ENCODE results near the gene CENPB.
A peak's percentile ranks its signal among the peaks of the same experiment; 100 is the strongest.
"Not testable (repeated sequence)": the region's sequence is repeated elsewhere in the genome, so short reads cannot be mapped to it uniquely, and the experiment has no call there.

Gene CENPB

DNA sequence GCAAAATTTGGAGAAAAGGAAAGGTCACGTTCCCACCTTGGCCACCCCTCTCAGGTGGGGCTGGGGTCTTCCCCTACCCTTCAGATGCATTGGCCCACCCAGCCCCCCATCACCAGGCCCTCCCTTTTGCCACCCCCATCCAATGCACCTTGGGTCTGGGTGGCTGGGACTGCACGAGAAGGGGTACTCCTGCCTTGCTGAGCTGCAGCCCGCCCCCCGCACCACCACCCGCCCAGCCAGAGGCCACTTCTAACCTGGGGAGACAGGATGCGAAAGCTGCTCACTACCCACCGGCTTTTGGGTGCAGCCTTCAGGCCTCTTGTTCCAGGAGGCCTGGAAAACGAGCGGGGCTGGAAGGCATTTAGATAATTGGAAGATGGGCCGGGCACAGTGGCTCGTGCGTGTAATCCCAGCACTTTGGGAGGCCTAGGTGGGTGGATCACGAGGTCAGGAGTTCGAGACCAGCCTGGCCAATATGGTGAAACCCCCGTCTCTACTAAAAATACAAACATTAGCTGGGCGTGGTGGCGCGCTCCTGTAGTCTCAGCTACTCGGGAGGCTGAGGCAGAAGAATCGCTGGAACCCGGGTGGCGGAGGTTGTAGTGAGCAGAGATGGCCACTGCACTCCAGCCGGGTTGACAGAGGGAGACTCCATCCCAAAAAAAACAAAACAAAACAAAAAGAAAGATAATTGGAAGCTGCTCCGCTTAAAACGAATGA, 8.3 kb upstream of the CENPB start:
- peak overlapping the region; percentile 79 for H3K4me3 ChIP-seq (ENCODE audit: control insufficient read depth, low read depth, low read length)
- TF ChIP-seq, protein P1, sequence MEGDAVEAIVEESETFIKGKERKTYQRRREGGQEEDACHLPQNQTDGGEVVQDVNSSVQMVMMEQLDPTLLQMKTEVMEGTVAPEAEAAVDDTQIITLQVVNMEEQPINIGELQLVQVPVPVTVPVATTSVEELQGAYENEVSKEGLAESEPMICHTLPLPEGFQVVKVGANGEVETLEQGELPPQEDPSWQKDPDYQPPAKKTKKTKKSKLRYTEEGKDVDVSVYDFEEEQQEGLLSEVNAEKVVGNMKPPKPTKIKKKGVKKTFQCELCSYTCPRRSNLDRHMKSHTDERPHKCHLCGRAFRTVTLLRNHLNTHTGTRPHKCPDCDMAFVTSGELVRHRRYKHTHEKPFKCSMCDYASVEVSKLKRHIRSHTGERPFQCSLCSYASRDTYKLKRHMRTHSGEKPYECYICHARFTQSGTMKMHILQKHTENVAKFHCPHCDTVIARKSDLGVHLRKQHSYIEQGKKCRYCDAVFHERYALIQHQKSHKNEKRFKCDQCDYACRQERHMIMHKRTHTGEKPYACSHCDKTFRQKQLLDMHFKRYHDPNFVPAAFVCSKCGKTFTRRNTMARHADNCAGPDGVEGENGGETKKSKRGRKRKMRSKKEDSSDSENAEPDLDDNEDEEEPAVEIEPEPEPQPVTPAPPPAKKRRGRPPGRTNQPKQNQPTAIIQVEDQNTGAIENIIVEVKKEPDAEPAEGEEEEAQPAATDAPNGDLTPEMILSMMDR (IDR thresholded peaks at IDR 0.05; ENCODE audit: control insufficient read depth, insufficient read depth, low read depth, low read length, missing control alignments) = no peak
- DNase-seq (ENCODE audit: low read depth) = no peak

DNA sequence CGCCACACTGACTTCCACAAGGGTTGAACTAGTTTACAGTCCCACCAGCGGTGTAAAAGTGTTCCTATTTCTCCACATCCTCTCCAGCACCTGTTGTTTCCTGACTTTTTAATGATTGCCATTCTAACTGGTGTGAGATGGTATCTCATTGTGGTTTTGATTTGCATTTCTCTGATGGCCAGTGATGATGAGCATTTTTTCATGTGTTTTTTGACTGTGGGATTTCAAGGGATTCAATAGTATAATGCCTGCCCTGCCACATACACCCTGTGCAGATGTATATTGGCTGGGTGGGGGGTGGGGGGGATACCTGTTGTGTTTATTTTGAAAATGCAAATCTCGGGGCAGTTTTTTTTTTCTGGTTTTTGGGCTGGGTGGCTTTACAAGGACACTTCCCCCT, 7.6 kb upstream of the CENPB start:
- DNase-seq (ENCODE audit: low read depth); H3K4me3 ChIP-seq (ENCODE audit: control insufficient read depth, low read depth, low read length): not testable (repeated sequence)

DNA sequence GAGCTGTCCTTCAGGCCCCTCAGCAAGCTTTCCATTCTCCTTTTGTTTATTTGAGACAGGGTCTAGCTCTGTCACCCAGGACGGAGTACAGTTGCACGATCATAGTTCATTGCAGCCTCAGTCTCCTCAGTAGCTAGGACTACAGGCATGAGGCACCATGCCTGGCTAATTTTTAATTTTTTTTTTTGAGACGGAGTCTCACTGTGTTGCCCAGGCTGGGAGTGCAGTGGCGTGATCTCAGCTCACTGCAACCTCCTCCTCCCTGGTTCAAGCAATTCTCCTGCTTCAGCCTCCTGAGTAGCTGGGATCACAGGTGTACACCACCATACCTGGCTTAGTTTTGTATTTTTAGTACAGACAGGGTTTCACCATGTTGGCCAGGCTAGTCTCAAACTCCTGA, 2.7 kb upstream of the CENPB start:
- H3K4me3 ChIP-seq (ENCODE audit: control insufficient read depth, low read depth, low read length); DNase-seq (ENCODE audit: low read depth): not testable (repeated sequence)

DNA sequence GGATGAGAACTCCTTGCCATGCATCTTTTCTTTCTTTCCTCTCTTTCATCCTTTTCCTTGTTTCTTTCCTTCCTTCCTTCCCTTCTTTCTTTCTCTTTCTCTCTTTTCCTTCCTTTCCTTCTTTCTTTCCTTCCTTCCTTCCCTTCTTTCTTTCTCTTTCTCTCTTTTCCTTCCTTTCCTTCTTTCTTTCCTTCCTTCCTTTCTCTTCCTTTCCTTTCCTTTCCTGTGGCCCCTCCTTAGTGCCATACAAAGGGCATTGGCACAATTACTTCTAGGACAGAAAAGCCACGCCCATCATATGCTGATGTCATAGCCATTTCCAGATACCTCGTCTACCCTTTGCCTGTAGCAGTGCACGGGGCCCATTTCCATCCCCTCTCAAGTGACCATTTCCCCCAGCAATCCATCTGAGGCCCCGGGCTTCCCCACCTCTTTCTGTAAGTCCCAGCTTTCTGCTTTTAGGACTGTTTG, 2.2 kb upstream of the CENPB start:
- no peak overlapping the region for H3K4me3 ChIP-seq (ENCODE audit: control insufficient read depth, low read depth, low read length)
- TF ChIP-seq, protein P1 (IDR thresholded peaks at IDR 0.05; ENCODE audit: control insufficient read depth, insufficient read depth, low read depth, low read length, missing control alignments) = no peak
- DNase-seq (ENCODE audit: low read depth) = no peak

DNA sequence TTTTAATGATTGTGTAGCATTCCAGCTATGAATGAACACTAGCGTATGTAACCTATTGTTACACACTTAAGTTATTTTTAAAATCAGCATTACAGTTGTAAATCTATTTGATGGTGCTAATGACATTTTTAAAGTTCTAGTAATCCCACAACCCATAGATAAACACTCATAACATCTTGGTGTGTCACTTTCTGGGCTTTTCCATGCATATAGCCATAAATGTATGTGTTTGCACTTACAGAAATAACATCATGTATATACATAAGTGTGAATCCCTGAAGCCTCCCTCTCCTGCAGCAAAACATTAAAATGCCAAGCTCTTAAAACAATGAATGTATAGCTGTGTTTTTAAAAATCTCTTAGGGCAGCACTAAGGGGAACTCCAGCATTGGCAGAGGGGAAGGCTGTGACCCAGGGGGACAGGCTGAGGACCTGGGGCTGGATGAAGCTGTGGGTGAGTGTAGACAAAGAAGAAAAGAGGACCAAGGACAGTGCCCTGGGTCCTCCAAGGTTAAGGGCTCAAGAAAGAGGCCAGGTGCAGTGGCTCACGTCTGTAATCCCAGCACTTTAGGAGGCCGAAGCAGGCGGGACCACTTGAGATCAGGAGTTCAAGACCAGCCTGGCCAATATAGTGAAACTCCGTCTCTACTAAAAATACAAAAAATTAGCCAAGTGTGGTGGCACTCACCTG, 929 bp upstream of the CENPB start:
- no peak overlapping the region for H3K4me3 ChIP-seq (ENCODE audit: control insufficient read depth, low read depth, low read length)
- TF ChIP-seq, protein P1 (IDR thresholded peaks at IDR 0.05; ENCODE audit: control insufficient read depth, insufficient read depth, low read depth, low read length, missing control alignments) = no peak
- no peak for DNase-seq (ENCODE audit: low read depth)

DNA sequence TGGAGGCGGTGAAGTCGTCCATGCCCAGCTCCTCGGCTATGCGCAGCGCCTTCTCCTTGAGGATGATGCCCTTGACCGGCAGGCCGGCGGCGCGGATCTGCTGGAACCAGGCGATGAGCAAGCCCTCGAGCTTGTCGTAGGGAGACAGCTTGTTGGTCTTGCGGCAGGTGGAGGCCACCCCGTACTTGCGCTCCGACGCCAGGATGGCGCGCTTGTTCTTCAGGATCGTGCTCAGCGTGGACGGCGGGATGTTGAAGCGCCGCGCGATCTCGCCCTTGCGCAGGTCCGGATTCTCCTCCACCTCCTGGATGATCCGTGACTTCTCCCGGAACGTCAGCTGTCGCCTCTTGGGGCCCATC, 435 bp downstream of the CENPB start:
- DNase-seq (ENCODE audit: low read depth) = no peak
- TF ChIP-seq, protein P1 (IDR thresholded peaks at IDR 0.05; ENCODE audit: control insufficient read depth, insufficient read depth, low read depth, low read length, missing control alignments) = no peak
- peak overlapping the region; percentile 76 for H3K4me3 ChIP-seq (ENCODE audit: control insufficient read depth, low read depth, low read length)

DNA sequence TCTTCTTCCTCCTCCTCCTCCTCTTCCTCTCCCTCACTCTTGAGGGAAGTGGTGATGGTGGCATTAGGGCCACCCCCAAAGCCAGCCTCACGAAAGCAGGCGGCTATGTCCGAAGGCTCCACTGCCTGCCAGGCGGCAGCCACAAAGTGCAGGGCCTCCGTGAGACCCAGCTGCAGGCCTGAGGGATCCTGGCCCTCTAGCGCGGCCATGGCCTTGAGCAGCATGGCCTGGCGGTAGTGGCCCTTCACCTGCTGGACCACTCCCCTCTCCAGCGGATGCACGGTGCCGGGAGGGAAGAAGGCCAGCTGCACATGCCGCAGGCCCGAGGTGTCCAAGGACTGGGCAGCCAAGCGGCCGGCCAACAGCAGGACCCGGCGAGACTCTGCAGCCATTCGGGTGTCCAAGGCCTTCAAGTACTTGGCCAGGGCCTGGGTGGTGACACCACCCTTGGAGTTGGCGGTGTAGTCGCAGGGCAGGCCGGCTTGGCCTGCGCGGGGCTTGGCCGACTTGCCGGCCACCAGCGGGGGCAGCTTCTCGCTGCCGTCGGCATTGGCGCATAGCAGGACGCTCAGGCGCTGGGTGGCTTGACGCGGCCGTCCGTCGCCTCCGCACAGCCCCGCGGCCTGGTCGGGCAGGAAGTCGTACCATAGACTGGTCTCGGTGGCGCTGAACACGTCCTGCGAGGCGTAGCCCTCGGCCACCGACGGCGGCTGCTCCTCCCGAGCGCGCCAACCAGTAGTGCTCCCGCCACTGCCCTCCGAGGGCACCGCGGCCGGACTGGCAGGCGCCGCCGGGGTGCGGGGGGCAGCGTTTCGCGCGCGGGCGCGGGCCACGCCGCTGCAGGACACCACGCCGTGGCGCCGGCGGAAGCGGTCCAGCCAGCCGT, 1.1 kb downstream of the CENPB start:
- TF ChIP-seq, protein P1 (IDR thresholded peaks at IDR 0.05; ENCODE audit: control insufficient read depth, insufficient read depth, low read depth, low read length, missing control alignments) = peak; percentile 2
- peak overlapping the region; percentile 76 for H3K4me3 ChIP-seq (ENCODE audit: control insufficient read depth, low read depth, low read length)
- DNase-seq (ENCODE audit: low read depth) = no peak
